GM18951 (cell line): Measurements from ENCODE around the gene SPECC1L.
"Not testable (repeated sequence)": the region's sequence is repeated elsewhere in the genome, so short reads cannot be mapped to it uniquely, and the experiment has no call there.

Experiments used
- POLR2A ChIP-seq: IDR thresholded peaks from 4 replicates; pipeline ENCODE4 v1.6.1; 2011; ENCODE audit warnings: mild to moderate bottlenecking; ENCODE audit not compliant: insufficient read length, insufficient read depth; ENCODE audit errors: extremely low read depth
- in situ Hi-C: fragments of 300-500 bp; cut with MboI; formaldehyde crosslinking; loops from one replicate; pipeline ENCODE4 v1.12.0; 2022; ENCODE audit warnings: low sequenced_read_pairs, mixed read lengths, inconsistent platforms; ENCODE audit not compliant: unreplicated experiment

SPECC1L gene

DNA sequence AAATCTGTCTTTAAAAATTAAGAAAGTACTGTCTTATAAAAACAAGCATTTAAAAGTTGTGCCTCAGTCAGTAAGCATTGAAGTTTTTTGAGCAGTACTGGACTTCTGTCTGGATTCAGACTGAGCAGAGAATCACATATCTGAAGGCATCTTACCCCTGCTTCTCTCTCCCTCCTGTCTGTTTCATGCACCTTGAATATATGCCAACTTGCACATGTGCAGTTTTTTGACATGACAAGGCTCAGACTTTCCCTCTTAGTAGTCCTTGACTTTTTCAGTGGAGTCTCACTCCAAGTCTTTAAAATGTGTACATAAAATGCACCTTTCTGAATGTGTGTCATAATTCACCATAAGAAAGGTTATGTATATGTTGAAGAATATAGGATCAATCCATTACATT lies 19.8 kb downstream of the SPECC1L start:
- no peak for TF ChIP-seq POLR2A
- in situ Hi-C loops: loop anchor here (10.0 to 25.0 kb wide), 2 partner anchors 384 to 953 kb away; no protein-coding TSS in a partner anchor

DNA sequence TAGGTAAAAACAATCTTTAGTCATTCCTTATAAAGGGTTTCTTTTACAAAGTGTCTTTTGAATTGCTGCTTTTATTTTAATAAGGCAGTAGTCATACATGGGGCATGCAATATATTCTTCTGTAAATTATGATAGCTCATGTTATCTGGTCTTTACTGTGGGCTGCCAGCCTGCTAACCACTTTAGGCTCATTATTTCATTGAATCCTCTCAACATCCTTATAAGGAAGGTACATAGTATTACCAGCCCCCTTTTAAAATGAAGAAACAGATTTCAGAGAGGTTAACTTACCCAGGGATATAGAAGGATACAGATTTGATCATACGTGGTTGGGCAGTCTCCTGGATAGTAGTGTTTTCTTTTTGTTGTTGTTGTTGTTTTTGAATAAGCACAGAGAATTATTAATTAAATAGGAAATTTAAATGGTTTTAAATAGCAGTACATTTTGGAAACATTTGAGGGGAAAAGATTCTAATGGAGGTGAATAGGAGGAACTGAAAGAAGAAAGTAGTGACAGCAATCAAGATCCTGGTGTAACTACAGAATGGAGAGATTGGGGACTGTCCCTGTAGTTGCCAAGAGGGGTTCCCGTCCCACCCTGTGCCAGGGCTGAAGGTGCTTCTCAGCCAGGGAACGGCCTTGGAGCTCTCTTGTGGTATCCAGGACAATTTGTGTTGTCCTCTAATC lies 21.0 kb downstream of the SPECC1L start:
- TF ChIP-seq POLR2A: no peak
- in situ Hi-C loops: loop anchor here (10.0 to 25.0 kb wide), 2 partner anchors 383 to 954 kb away; no protein-coding TSS in a partner anchor

DNA sequence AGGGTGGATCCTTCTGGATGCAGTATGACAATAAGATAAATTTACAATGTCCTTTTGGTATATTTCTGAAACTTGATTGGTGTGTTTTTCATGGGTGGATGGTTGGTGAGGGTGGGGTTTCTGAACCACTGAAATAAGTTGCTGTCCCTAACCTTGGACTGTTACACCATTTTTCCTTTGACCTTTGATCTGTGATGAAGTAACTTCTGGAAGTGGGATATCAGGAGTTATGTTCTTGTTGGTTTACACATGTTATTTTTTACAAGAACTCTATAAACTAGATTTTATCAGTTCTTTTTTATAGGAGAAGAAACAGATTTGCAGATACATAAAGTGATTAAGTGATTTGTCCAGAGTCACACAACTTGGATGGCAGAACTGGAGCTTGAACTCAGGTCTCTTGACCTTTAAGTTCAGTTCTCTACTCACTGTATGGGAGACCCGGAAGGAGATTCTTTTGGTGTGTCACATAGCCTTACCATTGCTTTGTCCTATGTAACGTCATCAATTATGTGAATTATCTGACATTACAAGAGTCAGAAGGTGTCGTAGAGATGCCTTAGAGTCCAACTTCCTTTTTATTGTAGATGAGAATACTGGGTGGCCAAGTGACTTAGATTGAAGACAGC lies 21.7 kb downstream of the SPECC1L start:
- in situ Hi-C loops: loop anchor here (10.0 to 25.0 kb wide), 2 partner anchors 382 to 955 kb away; no protein-coding TSS in a partner anchor

DNA sequence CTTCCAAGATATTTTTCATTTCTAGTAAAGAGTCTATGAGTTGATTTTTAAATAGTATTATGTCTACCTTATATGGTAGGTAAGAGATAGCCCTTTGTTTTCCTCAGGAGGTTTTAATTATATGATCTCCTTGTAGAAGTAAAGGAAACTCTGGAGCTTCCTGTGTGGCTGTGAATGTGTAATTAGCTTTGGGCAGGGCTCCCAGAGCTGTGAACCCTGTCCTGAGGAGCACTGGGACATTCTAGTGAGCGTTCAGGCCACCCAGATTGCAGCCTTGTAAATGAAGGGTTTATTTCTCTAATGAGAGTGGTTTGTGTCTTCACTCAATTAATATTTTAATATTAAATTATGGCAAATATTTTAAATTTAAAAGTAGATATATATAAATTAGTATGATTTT lies 24.3 kb downstream of the SPECC1L start:
- in situ Hi-C loops: loop anchor here (10.0 to 25.0 kb wide), 2 partner anchors 380 to 958 kb away; no protein-coding TSS in a partner anchor

DNA sequence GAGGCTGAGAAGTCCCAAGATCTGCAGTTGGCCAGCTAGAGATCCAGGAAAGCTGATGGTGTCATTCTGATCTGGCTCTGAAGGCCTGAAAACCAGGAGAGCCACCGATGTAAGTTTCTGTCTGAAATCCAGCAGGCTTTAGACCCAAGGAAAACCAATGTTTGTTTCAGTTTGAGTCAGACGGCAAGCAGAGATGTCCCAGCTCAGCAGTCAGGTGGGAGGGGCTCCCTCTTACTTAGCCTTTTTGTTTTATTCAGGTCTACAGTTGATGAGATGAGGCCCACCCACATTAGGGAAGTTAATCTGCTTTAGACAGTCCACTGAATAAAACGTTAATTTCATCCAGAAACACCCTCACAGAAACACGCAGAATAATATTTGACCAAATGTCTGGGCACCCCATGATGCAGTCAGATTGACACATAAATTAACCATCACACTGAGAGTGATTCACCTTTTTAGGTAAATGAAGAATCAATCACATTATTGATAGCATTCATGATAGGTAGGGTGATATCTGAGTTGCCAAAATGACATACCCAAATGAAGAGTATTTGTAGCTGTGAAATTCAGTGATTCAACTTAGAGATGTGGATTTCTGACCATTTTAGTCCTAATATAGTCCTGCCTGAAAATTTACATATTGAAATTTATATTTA lies 28.0 kb downstream of the SPECC1L start:
- in situ Hi-C loops: loop anchor here (10.0 to 25.0 kb wide), 2 partner anchors 376 to 961 kb away; no protein-coding TSS in a partner anchor

DNA sequence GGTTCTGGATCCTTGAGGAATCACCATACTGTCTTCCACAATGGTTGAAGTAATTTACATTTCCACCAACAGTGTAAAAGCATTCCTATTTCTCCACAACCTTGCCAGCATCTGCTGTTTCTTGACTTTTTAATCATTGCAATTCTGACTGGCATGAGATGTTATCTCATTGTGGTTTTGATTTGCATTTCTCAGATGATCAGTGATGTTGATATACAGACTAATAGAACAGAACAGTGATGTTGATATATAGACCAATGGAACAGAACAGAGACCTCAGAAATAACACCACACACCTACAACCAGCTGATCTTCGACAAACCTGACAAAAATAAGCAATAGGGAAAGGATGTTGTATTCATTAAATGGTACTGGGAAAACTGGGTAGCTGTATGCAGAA lies 29.9 kb downstream of the SPECC1L start:
- in situ Hi-C loops: not testable (repeated sequence)

DNA sequence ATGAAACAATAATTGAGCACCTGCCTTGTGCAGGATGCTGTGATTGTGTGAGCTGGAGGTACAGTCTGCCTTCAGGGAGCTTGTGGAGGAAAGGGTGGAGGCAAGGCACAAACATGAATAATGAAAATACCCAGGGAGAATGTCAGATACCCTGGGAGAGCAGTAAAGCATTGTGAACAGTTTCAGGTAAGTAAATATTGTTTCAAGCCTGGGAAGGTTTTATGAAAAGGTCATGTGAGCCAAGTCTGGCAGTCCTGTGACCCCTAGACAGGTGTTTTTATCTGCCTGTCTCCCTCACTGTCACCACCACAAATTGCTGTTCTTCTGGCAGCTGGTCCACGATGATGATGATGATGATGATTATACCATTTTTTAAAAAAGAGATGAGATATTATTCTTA lies 32.0 kb downstream of the SPECC1L start:
- in situ Hi-C loops: no loop called here

DNA sequence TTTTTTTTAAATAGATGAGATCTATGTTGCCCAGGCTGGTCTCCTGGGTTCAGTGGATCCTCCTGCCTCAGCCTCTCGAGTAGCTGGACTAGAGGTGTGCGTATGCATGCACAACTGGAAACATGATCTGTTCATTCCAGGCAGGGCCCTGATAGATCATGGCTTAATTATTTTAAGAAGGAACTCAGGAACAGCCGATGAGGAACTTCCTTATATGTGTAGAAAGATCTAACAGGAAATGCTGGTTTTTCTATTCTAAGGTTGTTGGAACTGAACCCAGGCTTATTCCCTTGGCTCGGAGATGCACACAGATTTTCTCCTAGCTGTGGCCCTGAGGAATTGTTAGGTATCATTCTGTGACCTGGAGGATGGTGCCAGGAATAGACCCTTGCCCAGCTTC lies 32.4 kb downstream of the SPECC1L start:
- no peak for TF ChIP-seq POLR2A
- in situ Hi-C loops: no loop called here

More for the DNA sequence above, 32.0 kb downstream of the SPECC1L start:
- no peak for TF ChIP-seq POLR2A

DNA sequence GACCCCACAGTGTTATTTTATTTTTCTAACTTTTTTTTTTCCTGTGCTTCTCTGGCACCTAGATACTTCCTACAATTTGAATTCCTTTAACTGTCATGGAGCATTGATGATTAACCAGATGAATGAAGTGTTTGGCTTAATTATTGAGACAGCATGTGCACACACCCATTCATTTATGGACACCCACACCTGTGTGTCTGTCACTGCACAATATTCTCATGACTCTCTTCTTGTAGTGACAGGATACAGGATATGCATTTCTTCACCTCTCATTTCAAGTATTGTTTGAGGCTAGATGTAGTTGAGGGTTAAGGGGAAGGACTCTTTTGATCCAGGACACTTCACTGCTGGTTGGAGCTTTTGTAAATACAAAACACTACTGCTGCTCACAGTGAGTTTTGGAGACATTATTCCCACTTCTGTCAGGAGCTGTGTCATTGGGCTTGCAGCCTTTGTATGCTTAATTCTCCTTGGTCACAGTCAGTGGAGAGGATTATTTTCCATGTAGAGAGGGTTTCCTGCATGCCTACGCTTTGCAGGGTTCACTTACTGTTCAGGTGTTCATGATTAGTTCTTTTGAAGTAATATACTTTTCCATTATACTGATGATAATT lies 33.5 kb downstream of the SPECC1L start:
- no peak for TF ChIP-seq POLR2A
- in situ Hi-C loops: no loop called here

DNA sequence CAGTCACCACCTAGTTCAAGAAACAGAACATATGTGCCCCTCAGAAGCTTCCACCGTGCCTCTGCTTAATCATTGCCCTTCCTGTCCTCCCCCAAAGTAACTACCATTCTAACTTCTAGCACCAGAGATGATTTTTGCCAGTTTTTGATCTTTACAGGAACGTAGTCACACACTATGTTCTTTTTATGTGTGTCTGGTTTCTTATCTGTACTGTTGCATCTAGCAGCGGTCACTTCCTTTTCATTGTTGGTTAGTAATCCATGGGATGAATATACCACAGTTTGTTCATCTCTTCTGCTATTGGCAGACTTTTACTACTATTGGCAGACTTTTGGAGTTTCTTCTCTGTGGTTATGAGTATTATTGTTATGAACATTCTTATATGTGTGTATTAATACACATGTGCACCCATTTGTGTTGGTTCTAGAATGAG lies 34.6 kb downstream of the SPECC1L start:
- in situ Hi-C loops: no loop called here
- TF ChIP-seq POLR2A: no peak

DNA sequence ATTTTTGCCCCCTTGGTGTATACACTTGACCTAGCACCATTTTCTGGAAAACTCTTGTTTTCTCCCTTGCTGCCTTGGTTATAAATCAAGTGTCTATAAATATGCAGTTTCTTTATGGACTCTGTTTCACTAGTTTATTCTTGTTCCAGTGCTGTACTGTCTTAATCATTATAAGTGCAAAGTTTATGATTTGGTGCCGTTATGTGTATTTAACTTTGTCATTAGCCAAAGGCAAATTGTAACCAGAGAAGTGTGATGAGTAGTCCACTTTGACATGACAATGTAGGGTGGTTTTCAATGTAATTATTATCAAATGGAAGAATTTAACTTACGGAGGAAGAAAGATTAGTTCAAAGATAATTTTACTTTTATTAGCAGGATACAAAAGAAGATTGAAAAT lies 40.3 kb downstream of the SPECC1L start:
- in situ Hi-C loops: no loop called here
- TF ChIP-seq POLR2A: no peak

DNA sequence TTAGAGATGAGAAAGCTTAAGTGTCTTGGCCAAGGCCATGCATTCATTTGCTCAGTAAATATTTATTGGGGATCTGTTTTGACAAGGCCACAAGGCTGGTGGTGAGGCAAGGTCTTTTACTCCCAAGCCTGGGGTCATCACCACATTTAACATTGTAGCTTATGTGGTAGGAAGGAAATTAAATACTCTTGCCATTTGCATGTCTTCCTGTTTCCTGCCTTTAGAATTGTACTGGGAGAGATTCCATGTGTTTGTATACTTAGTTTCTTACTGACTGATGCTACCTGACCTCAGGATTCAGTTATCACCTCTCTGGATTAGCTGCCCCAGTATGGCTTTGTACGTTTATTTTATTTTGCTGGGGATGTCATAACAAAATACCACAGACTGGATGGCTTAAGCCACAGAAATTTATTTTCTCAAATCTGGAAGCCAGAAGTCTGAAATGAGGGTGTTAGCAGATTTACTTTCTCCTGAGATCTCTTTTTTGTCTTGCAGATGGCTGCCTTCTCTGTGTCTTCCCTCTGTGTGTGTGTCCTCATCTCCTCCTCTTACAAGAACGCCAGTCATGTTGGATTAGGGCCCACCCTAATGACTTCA lies 44.8 kb downstream of the SPECC1L start:
- in situ Hi-C loops: no loop called here
- no peak for TF ChIP-seq POLR2A

DNA sequence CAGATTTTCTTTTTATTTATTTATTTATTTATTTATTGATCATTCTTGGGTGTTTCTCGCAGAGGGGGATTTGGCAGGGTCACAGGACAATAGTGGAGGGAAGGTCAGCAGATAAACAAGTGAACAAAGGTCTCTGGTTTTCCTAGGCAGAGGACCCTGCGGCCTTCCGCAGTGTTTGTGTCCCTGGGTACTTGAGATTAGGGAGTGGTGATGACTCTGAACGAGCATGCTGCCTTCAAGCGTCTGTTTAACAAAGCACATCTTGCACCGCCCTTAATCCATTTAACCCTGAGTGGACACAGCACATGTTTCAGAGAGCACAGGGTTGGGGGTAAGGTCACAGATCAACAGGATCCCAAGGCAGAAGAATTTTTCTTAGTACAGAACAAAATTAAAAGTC lies 45.6 kb downstream of the SPECC1L start:
- in situ Hi-C loops: not testable (repeated sequence)

DNA sequence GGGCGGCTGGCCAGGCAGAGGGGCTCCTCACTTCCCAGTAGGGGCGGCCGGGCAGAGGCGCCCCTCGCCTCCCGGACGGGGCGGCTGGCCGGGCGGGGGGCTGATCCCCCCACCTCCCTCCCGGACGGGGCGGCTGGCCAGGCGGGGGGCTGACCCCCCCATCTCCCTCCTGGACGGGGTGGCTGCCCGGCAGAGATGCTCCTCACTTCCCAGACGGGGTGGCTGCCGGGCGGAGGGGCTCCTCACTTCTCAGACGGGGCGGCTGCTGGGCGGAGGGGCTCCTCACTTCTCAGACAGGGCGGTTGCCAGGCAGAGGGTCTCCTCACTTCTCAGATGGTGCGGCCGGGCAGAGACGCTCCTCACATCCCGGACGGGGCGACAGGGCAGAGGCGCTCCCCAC lies 46.9 kb downstream of the SPECC1L start:
- in situ Hi-C loops: not testable (repeated sequence)
